ENCODE data around the gene CHAF1B. TPM values are rescaled to one million over a fixed set of nuclear protein-coding genes. Genes with fewer than 3 reads are reported as not detected.
"Not testable (repeated sequence)": the region's sequence is repeated elsewhere in the genome, so short reads cannot be mapped to it uniquely, and the experiment has no call there.

The CHAF1B gene
- total and polyA plus RNA-seq, 9 donors = 1.6 to 3.9 (median 2.7) TPM

DNA sequence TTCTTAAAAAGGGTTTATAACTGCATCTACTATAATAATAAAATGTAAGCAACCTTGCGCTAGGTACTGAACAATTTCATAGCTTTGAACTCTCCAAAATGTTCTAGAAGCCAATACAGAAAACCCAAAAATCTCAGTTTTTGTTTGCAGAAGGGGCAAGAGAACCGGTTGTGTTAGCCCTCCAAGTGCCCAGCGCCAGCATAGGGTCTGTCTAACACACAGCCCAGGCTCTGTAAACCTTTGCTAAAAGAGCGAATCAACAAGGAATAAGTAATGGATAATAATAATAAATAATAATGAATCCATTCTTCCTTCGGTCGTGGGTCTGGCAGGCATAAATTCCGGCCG lies 333 bp upstream of the CHAF1B start:
- no peaks in the 10 kb centered on the region for H3K4me1 ChIP-seq (ENCODE audit: insufficient read depth)
- WGBS, 3 donors = 22 to 28% (median 26%) methylated on average over 8 of the region's 8 CpGs
- no peaks in the 10 kb centered on the region for H3K27me3 ChIP-seq
- H3K4me3 ChIP-seq = peak overlapping the region; percentile 52
- intact Hi-C loops (cut with DNase I) = no loop called here
- no peak for DNase-seq
- no peaks in the 10 kb centered on the region for H3K36me3 ChIP-seq
- no peak overlapping the region for H3K27ac ChIP-seq
- TF ChIP-seq, protein P1, sequence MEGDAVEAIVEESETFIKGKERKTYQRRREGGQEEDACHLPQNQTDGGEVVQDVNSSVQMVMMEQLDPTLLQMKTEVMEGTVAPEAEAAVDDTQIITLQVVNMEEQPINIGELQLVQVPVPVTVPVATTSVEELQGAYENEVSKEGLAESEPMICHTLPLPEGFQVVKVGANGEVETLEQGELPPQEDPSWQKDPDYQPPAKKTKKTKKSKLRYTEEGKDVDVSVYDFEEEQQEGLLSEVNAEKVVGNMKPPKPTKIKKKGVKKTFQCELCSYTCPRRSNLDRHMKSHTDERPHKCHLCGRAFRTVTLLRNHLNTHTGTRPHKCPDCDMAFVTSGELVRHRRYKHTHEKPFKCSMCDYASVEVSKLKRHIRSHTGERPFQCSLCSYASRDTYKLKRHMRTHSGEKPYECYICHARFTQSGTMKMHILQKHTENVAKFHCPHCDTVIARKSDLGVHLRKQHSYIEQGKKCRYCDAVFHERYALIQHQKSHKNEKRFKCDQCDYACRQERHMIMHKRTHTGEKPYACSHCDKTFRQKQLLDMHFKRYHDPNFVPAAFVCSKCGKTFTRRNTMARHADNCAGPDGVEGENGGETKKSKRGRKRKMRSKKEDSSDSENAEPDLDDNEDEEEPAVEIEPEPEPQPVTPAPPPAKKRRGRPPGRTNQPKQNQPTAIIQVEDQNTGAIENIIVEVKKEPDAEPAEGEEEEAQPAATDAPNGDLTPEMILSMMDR (IDR thresholded peaks at IDR 0.05) = no peak
- TF ChIP-seq POLR2A (IDR thresholded peaks at IDR 0.05) (no peak), EP300 (IDR thresholded peaks at IDR 0.05) (no peak)
- H3K9me3 ChIP-seq = no peaks in the 10 kb centered on the region

DNA sequence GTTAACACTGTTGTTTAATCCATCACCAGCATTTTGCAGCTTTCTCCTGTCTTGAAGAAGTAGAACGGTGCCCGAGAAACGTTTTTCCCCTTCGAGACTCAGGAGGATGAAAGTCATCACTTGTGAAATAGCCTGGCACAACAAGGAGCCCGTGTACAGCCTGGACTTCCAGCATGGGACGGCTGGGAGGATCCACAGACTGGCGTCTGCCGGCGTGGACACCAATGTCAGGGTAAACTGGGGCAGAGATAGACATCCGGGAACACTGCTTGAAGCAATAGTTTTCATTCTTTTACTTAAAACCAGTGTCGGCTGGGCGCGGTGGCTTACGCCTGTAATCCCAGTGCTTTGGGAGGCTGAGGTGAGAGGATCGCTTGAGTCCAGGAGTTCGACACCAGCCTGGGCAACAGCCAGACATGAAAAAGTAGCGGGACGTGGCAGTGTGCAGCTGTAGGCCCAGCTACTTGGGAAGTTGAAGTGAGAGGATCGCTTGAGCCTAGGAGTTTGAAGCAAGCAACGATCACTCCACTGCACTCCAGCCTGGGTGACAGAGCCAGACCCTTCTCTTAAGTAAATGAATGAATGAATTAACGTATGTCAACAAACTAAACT lies 945 bp downstream of the CHAF1B start:
- no peaks in the 10 kb centered on the region for H3K4me1 ChIP-seq (ENCODE audit: insufficient read depth)
- no peaks in the 10 kb centered on the region for H3K36me3 ChIP-seq
- H3K27ac ChIP-seq = peak overlapping the region in 1 of 2 donors; percentile 50
- no peaks in the 10 kb centered on the region for H3K27me3 ChIP-seq
- intact Hi-C loops (cut with DNase I) = no loop called here
- DNase-seq = peak in 1 of 5 donors; percentile 21
- H3K9me3 ChIP-seq = no peaks in the 10 kb centered on the region
- TF ChIP-seq POLR2A (IDR thresholded peaks at IDR 0.05) (no peak), EP300 (IDR thresholded peaks at IDR 0.05) (no peak)
- TF ChIP-seq, protein P1 (IDR thresholded peaks at IDR 0.05) = no peak
- 66 to 74% (median 73%) methylated on average over 21 of the region's 21 CpGs for WGBS, 3 donors
- peak overlapping the region; percentile 52 for H3K4me3 ChIP-seq

DNA sequence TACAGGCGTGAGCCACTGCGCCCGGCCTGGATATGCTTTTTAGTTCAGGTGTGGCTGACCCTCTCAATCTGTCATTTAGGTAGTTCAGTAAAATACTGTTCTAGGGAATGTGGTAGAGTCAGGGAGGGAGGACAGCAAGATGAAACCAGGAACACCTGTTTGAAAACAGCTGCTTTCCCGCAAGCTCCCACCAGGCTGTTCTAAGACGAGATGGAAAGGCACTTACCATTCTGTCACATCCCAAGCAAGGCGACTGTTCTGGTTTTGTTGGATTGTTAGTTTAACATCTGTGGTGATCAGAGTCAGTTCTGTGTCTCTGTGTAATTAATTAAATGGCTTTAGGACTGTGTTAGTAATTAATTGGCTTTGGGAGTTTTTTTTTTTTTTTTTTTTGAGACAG lies 2.9 kb downstream of the CHAF1B start:
- H3K36me3 ChIP-seq = no peaks in the 10 kb centered on the region
- no peak for DNase-seq
- no peaks in the 10 kb centered on the region for H3K27me3 ChIP-seq
- TF ChIP-seq EP300 (IDR thresholded peaks at IDR 0.05) (no peak), POLR2A (IDR thresholded peaks at IDR 0.05) (no peak)
- TF ChIP-seq, protein P1 (IDR thresholded peaks at IDR 0.05) = no peak
- no peak overlapping the region for H3K4me3 ChIP-seq
- 97% methylated on average over 6 of the region's 6 CpGs for WGBS, 3 donors
- intact Hi-C loops (cut with DNase I) = no loop called here
- H3K9me3 ChIP-seq = no peaks in the 10 kb centered on the region
- no peak overlapping the region for H3K27ac ChIP-seq
- no peaks in the 10 kb centered on the region for H3K4me1 ChIP-seq (ENCODE audit: insufficient read depth)

DNA sequence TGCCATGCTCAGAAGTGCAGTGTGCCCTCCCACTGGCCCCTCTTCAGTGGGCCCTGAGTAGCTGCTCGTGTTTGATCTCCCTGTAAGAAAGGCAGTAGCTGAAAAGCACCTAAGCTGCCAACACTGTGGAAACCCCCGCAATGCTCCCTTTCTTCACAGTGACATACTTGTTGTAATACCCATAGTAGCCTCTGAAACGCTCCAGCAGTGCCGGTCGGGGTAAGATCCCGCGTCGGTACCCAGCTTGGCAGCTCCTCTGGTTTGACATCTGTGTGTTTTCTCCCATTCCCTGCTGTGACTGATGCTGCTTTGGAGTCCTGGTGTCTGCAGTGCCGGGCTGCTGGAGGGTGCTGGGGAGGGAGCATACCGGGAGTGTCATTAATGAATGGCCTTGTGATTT lies 3.6 kb downstream of the CHAF1B start:
- H3K9me3 ChIP-seq = no peaks in the 10 kb centered on the region
- no peak for TF ChIP-seq POLR2A (IDR thresholded peaks at IDR 0.05)
- TF ChIP-seq, protein P1 (IDR thresholded peaks at IDR 0.05) = no peak
- no peak for TF ChIP-seq EP300 (IDR thresholded peaks at IDR 0.05)
- intact Hi-C loops (cut with DNase I) = no loop called here
- no peak overlapping the region for H3K27ac ChIP-seq
- no peaks in the 10 kb centered on the region for H3K27me3 ChIP-seq
- no peaks in the 10 kb centered on the region for H3K36me3 ChIP-seq
- 75 to 81% (median 77%) methylated on average over 10 of the region's 10 CpGs for WGBS, 3 donors
- H3K4me3 ChIP-seq = no peak overlapping the region
- DNase-seq = no peak
- H3K4me1 ChIP-seq (ENCODE audit: insufficient read depth) = no peaks in the 10 kb centered on the region

DNA sequence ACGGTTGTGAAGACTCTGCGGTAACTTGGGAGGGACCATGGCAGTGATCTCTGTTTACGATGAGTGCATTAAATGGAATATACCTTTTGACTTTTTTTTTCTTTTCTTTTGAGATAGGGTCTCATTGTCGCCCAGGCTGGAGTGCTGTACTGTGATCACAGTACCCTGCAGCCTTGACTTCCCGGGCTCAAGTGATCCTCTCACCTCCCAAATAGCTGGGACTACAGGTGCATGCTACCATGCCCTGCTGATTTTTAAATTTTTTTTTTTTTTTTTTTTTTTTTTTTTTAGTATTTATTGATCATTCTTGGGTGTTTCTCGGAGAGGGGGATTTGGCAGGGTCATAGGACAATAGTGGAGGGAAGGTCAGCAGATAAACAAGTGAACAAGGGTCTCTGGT lies 6.5 kb downstream of the CHAF1B start:
- intact Hi-C loops (cut with DNase I); H3K36me3 ChIP-seq; H3K9me3 ChIP-seq; H3K4me3 ChIP-seq; H3K27me3 ChIP-seq; H3K4me1 ChIP-seq (ENCODE audit: insufficient read depth); H3K27ac ChIP-seq; DNase-seq: not testable (repeated sequence)
- WGBS, 3 donors = 92 to 97% (median 94%) methylated on average over 5 to 6 of the region's 6 CpGs

Data from ovary (tissue), 9 donors.